GM12878 (cell line): ENCODE results near the gene PHF3.

Experiments
- GABPA ChIP-seq: IDR thresholded peaks from 2 replicates; pipeline ENCODE4 v1.6.1; 2014; ENCODE audit warnings: antibody characterized with exemption, low read depth, mild to moderate bottlenecking, inconsistent platforms
- POLR2A ChIP-seq: IDR thresholded peaks from 2 replicates; pipeline ENCODE4 v1.6.1; 2011; ENCODE audit warnings: low read depth, mild to moderate bottlenecking, low read length
- STAT1 ChIP-seq: fragments of 450-650 bp; conservative IDR thresholded peaks from 2 replicates; pipeline ENCODE4 v1.6.1; 2014; ENCODE audit warnings: antibody characterized with exemption, mild to moderate bottlenecking

DNA sequence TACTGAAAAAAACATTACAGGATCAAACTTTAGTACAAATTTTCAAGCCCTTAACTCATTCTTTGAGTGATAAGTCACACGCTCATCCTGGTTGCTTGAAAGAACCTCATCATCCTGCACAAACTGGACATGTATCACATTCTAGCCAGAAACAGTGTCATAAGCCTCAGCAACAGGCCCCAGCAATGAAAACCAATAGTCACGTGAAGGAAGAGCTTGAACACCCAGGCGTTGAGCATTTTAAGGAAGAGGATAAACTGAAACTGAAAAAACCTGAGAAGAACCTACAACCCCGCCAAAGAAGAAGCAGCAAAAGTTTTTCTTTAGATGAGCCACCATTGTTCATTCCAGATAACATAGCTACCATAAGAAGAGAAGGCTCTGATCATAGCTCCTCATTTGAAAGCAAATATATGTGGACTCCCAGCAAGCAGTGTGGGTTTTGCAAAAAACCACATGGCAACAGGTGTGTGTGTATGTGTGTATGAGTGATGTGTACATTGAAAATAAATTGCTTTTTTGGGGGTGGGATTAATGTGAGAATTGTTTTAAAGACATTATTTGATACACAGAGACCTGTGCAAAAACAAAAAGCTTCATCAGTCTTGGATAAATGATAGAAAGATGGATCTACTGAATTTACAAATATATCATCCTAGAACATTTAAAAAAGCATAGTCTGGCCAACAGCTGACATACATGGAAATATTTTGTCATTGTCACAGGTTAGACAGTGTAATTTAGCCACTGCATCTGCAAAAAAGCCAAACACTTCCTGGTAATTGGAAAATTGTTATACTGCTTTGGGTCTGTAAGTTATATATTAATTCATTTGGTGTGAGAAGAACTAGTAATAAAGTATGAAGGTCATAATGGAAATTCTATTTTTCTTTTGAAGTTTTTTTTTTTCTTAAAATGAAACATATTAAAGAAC is 50.1 kb downstream of the PHF3 start:
- TF ChIP-seq GABPA (no peak), STAT1 (no peak), POLR2A (no peak)
